Measurements from ENCODE around the gene RARB.

DNA sequence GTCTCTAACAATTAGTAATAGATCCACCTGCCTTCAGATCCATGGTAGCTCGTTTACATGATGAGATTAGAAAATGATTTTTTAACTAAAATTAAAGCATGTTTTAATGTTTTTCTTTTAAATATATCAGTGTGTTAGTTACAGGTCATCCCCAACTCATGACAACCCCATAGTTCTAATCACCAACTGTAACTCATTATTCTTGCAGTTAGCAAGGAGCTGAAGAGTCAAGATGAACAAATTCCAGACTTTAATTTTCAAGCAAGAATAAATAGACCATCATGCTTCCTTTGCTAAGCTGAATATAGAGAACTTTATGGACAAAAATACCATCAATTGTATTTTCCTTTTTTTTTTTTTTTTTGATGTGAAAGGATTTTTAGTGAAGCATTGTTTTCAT lies 135.5 kb downstream of the RARB start:
- TF ChIP-seq, protein P1, sequence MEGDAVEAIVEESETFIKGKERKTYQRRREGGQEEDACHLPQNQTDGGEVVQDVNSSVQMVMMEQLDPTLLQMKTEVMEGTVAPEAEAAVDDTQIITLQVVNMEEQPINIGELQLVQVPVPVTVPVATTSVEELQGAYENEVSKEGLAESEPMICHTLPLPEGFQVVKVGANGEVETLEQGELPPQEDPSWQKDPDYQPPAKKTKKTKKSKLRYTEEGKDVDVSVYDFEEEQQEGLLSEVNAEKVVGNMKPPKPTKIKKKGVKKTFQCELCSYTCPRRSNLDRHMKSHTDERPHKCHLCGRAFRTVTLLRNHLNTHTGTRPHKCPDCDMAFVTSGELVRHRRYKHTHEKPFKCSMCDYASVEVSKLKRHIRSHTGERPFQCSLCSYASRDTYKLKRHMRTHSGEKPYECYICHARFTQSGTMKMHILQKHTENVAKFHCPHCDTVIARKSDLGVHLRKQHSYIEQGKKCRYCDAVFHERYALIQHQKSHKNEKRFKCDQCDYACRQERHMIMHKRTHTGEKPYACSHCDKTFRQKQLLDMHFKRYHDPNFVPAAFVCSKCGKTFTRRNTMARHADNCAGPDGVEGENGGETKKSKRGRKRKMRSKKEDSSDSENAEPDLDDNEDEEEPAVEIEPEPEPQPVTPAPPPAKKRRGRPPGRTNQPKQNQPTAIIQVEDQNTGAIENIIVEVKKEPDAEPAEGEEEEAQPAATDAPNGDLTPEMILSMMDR (IDR thresholded peaks at IDR 0.05): no peak
- TF ChIP-seq EZH2 (IDR thresholded peaks at IDR 0.05): no peak
